Measurements from ENCODE around the gene ZBTB7B.

Gene ZBTB7B

GRCh38 chr1:155002464-155003226 lies at the start of gene ZBTB7B:
Gene ZBTB7B, plus strand, starts transcription at chr1:155002802. Its CDS starts 11,859 bp downstream, at chr1:155014661.
- no peak for DNase-seq (ENCODE audit: low spot score)

- no peak for DNase-seq (ENCODE audit: low spot score)
Measured at GRCh38 chr1:154953611-154954038, 49.0 kb upstream of the ZBTB7B start.

GRCh38 chr1:154954541-154954940 lies 48.1 kb upstream of the ZBTB7B start:
- DNase-seq (ENCODE audit: low spot score) = no peak

DNA sequence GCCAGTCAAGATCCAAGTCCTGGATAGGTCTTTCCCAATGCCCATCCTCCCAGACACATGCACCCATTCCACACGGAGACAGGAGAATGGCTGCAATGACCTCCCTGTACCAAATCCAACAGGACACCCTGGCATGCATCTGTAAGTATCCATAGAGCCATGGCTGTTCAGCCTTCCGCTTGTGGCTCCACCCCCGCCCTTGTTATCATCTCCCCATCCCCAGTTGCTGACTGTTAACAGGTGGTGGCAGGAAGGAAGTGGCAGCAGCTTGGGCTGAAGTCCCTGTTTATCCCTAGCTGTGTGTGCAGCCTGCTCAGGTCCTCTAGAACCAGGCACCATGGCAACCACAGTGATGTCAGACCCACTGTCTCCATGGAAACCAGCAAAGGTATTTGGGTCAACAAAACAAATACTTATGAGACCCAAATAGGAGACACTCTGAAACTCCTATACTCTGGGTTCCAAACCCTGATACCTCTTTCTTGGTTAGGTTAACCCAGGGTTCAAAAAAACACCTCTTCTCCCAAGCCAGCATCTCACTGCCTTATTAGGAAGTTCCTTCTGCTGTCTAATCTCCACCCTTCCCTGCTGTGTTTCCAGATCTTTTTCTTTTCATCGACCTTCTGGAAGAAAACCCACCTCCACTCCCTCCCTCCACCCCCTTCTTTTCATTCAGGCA lies 47.4 kb upstream of the ZBTB7B start:
- DNase-seq (ENCODE audit: low spot score) = peak; percentile 53

- peak; percentile 93 for DNase-seq (ENCODE audit: low spot score)
Measured at GRCh38 chr1:154955718-154956543, 46.7 kb upstream of the ZBTB7B start, which contains the start of gene PBXIP1. Gene PBXIP1, minus strand, starts transcription at chr1:154956099. Its CDS starts 2,378 bp downstream, at chr1:154953721.

GRCh38 chr1:154956544-154956941 lies 46.1 kb upstream of the ZBTB7B start:
- no peak for DNase-seq (ENCODE audit: low spot score)

DNA sequence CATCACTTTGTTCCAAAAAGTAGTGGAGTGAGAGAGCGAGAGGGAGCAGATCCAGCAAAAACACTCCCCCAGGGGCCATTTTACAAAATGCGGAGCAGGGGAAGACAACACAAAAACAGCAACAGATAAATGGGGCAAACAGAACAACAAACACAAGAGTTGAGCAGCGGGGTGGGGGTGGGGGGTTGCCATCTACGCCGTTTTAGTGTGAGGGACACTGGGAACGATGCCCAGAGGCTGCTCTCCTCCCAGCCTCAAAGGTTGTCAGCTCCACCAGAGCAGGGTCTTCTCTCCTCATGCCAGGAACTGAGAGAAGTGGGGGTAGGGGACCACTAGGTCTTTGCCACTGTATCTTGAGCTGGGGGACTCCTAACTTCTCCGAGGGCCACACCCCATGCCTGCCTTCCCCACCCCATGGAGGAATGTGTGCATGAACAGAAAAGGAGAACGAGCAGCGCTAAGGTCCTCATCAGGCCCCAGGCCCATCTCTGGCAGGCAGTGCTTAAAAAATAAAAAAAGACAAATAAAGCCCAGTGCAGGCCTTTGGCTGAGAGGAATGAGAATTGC lies 45.4 kb upstream of the ZBTB7B start:
- no peak for DNase-seq (ENCODE audit: low spot score)

DNA sequence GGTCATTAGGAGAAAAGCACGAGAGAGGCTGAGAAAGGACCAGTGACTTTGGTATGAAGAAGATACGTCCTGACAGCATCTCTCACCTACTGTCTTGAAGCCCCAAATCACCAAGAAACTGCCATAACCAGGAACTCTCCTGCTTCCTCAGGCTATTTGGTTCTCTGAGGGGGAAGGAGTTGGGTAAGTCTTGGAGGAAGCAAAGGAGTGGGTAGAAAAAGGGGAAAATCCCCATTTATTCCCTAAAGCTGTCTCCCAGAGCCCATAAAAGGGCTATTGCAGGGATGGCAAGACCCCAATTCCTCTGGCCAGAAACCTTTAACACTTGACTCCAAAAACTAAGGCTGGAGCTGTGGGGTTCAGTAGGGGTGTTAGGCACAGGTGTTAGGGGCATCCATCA lies 44.6 kb upstream of the ZBTB7B start:
- no peak for DNase-seq (ENCODE audit: low spot score)

DNA sequence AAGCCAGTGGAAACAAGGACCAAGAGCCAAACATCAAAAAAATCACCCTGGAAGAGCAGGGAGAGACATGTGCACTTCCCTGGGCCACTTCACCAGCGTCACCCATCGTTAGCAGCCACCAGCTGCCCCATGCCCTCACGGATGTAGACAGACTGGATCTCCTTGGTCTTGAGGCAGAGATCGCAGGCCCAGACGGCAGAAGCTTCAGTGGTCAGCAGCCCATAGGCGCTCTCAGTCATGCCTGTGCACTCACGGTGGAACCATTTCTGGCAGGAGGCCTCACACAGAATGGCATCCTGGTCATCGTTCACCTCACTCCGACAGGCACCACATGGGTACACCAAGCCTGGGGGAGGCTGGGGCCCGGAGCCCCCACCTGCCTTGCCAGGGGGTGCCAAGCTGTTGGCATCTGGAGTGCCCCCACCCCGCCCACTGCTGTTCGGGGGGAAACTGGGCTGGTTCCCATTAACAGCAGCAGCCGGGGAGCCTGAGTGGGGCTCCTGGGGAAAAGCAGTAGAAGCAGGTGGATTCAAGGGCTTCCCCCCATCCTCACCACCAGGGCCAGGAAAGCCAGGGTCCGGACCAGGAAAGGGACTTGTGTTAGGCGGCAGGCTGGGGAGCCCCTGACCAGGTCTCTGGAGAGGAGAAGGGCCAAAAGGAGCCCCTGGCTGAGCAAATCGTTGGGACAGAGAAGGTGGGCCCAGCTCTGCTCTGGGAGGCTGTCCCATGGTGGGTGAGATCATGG lies 43.7 kb upstream of the ZBTB7B start:
- DNase-seq (ENCODE audit: low spot score) = no peak

GRCh38 chr1:154959426-154959780 lies 43.2 kb upstream of the ZBTB7B start:
- no peak for DNase-seq (ENCODE audit: low spot score)

DNA sequence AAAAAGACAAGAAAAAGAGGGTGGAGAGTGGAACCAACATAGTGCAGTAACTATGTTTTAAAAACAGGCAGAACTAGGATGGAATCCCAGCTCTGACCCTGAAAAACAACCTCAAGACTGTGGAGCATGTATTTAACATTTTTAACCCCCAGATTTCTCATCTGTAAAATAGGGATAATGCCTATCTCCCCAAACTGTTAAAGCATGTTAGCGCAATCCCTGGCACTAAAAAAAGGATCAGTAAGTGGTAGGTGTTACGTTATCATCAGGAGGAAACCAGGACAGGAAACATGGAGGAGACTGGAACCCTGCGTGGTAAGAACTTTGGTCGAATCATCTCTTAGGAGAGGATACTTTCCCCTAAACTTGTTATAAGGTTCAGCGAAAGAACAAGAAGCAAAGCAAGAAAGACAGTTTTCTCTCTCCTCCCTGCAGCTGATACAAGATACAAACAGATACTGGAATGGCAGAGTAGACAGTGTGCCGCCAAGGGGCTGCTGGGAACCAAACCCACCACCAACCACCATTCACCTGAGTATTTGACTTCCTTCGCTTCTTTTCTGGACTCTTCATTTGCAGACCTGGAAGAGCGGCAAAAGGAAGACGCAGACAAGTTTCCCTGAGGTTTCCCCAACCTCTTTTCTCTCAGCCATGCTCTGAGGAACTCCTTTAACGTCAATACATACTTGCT lies 42.0 kb upstream of the ZBTB7B start:
- no peak for DNase-seq (ENCODE audit: low spot score)

GRCh38 chr1:154961207-154962155 lies 41.1 kb upstream of the ZBTB7B start, which contains the start of gene PYGO2:
Gene PYGO2, minus strand, starts transcription at chr1:154961782. Its CDS starts 206 bp downstream, at chr1:154961576.
- DNase-seq (ENCODE audit: low spot score) = peak; percentile 92

- DNase-seq (ENCODE audit: low spot score) = peak; percentile 46
Measured at GRCh38 chr1:154962156-154962749, 40.3 kb upstream of the ZBTB7B start.

DNA sequence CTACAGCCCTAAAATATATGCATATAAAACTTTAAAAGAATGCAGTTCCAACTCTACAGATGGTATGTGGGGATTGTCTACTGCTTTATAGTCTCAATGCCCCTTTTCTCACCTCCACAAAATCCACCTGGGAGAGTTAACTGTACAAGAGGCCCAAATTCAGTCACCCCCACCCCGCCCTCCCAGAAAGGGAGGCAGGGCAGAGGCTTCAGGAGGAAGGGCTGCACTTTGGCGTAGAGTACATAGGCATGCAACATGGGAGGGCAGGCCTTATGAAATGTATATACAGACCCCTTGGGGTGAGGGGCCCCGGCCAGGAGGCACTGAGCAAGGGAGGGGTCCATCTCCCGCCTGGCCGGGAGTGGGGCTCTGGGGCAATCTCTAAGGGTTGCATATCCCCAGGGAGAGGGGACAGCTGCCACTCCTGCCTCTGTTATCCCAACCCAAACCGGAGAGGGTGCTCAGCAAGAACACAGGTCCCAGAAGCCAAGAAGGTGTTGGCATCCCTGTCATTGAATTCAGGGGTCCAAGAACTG lies 39.7 kb upstream of the ZBTB7B start:
- DNase-seq (ENCODE audit: low spot score) = no peak

DNA sequence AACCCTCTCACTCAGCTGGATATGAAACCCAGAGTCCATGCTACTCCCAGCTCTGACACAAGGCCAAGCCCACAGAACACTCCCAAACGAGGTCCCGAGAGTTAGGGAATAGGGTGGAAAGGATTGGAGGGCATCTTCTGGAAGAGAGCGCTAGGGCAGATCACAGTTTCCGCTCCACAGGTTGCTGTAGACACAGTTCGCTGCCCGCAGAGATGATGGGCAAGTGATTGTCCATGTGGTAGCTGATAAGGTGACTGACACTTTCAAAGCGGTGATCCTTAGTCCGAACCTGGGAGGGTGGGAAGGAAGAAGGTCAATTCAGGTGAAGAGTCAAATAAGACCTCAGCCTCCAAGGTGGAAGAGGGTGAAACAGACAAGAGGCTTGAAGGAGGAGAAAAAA lies 39.0 kb upstream of the ZBTB7B start:
- DNase-seq (ENCODE audit: low spot score) = no peak

DNA sequence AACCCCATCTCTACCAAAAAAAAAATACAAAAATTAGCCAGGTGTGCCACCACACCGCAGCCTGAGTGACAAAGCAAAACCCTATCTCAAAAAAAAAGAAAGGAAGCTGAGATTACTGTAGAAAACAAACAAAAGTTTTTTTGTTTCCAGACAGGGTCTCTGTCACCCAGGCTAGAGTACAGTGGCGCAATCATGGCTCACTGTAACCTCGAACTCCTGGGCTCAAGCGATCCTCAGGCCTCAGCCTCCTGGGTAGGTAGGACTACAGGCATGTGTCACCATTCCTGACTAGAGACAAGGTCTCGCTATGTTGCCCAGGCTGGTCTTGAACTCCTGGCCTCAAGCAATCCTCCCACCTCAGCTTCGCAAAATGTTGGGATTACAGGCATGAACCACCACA lies 38.2 kb upstream of the ZBTB7B start:
- DNase-seq (ENCODE audit: low spot score) = no peak

GRCh38 chr1:154966111-154966510 lies 36.5 kb upstream of the ZBTB7B start:
- DNase-seq (ENCODE audit: low spot score) = no peak

GRCh38 chr1:154967331-154967950 lies 35.2 kb upstream of the ZBTB7B start:
- no peak for DNase-seq (ENCODE audit: low spot score)
